Hindlimb muscle (tissue), 1 donor: Measurements from ENCODE around the gene SH2B2. TPM values are rescaled to one million over a fixed set of nuclear protein-coding genes. Genes with fewer than 3 reads are reported as not detected.
"Not testable (repeated sequence)": the region's sequence is repeated elsewhere in the genome, so short reads cannot be mapped to it uniquely, and the experiment has no call there.

Experiments used
- DNase-seq: peaks from one replicate; pipeline ENCODE4 v3.0.0-alpha.2; 2013
- polyA plus RNA-seq: library from polyadenylated mRNA; unstranded; fragments of 120-200 nt; gene quantifications from one replicate; pipeline ENCODE4 v1.2.1, GENCODE V29; 2013; ENCODE audit not compliant: insufficient read length

SH2B2 gene
- polyA plus RNA-seq, 1 donor = 22.2 TPM

GRCh38 chr7:102306916-102307677 is 20.4 kb downstream of the SH2B2 start:
- DNase-seq = no peak

GRCh38 chr7:102310414-102310815 is 23.7 kb downstream of the SH2B2 start:
- no peak for DNase-seq

GRCh38 chr7:102312317-102312716 is 25.6 kb downstream of the SH2B2 start:
- DNase-seq = no peak

DNA sequence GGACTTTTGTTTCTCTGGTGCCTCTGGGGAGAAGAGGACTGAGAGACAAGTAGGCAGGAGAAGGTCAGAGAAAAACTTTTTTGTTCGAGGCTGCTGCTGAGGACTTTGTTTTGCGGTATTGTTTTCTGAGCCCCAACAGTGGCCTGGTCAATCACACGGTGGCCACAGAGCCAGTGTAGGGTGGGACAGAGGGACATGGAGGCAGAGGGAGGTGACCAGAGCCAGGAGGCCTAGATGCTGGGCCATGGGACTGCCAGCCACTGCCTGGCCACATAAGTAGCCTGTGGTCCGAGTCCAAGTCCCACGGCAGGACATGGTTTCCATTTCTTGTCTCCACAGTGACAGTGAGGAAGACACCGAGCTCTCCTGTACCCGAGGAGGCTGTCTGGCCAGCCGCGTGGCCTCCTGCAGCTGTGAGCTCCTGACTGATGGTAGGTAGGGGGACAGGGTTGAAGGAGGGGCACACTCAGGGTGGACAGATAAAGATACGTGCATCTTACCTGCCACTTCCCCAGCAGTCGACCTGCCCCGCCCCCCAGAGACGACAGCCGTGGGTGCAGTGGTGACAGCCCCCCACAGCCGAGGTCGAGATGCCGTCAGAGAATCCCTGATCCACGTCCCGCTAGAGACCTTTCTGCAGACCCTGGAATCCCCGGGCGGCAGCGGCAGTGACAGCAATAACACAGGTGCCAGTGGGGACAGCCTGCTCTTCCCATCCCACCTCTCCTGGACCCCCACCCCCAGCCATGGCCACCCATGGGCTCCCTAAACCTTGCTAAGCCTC is 27.5 kb downstream of the SH2B2 start:
- no peak for DNase-seq

GRCh38 chr7:102317231-102318059 is 30.8 kb downstream of the SH2B2 start:
- no peak for DNase-seq

DNA sequence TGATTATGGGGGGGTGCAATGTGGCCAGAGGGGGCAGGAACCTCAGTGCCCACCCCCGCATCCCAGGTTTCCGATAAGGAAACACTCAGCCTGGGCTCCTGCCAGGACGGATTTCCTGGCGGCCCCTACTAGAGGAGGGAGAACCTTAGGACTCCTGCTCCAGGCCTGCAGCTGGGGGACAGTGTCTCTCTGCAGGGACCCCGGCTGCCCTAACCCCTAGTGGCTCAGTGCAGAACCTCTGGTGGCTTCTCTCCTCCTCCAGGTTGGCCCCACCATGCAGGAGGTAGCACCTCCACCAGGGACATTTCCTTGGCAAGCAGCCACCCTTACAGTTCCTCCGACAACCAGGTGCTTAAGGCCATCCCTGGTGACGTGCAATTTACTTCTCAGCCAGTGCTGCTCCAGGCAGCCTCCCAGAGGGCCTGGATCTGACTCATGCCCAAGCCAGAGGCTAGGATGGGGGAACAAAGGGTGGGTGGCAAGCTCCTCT is 31.9 kb downstream of the SH2B2 start:
- no peak for DNase-seq

GRCh38 chr7:102319671-102320070 is 33.0 kb downstream of the SH2B2 start:
- DNase-seq = no peak

GRCh38 chr7:102320181-102320580 is 33.5 kb downstream of the SH2B2 start:
- DNase-seq = no peak

DNA sequence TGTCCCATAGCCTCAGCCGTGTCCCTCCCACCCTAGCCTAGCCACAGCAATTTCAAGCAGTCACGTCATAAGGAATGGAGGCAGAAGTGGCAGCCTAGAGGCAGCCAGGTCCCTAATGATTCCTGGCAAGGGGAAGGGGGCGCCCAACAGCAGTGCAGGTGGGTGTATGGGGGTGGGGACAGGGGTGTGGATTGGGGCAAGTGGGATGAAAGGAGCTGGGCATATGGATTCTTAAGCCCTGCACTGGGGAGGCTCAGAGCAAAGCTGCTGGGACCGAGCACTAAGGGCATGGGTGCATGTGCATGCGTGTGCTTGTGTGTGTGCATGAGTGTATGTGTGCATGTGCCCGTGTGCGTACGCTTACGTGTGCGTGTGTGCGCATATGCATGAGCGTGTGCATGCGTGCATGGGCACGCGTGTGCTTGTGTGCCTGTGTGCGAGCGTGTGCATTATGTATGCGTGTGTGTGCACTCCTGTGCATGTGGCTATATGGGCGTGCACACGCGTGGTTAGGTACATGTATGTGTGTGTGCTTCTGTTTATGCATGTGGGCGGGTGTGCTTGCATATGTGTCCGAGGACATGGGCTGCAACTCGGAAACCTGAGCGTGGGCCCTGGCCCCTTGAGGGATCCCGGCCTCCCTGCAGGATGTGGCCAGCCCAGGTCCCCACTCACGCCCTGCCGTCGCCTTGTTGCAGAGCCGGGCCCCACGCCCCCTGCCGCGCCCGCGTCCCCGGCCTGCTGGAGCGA is 34.1 kb downstream of the SH2B2 start:
- DNase-seq = no peak

DNA sequence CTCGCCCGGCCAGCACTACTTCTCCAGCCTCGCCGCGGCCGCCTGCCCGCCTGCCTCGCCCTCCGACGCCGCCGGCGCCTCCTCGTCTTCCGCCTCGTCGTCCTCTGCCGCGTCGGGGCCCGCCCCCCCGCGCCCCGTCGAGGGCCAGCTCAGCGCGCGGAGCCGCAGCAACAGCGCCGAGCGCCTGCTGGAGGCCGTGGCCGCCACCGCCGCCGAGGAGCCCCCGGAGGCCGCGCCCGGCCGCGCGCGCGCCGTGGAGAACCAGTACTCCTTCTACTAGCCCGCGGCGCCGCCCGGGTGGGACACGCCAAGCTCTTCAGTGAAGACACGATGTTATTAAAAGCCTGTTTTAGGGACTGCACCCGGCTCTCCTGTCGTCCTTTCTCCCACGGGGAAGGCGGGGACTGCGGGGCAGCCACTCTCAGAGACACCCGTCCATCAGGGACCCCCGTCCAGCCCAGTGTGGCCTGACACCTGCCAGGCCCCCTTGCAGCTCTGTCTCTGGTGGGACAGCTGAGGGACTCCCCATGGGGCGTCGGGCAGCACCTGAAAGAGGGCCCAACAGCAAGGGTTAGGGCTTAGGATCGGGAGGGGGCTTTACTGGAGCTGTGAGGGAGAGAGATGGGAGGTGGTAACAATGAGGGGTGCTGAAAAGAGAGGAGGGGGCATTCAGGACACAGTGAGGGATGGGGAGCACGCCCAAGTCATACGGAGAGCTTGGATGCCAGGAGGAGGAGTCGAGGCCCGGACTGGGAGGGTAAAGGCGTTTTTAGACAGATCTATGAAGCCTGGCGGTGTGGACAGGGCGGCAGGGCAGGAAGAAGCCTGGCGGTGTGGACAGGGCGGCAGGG is 34.9 kb downstream of the SH2B2 start:
- DNase-seq = peak; percentile 28

DNA sequence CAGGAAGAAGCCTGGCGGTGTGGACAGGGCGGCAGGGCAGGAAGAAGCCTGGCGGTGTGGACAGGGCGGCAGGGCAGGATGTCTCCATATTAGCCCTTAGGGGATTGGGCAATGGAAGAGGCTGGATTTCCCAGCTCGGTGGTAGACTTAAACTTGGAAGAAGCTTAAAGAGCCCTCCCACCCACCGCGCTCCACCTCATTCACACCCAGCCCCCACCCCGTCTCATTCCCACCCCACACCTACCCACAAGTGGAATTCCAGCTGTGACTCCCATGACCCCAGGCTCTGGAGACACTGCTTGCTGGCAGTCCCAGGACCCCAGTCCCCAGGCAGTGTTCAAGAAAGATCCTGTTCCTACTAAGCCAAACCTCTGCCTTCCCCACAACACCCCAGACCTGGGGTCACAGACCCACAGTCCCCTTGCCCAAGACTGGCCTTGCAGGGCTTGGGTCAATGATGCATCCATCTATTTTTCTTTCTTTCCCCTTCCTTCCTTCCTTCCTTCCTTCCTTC is 35.6 kb downstream of the SH2B2 start:
- no peak for DNase-seq

- DNase-seq = no peak
These were observed 37.2 kb downstream of the SH2B2 start for GRCh38 chr7:102323914-102324195.

- not testable (repeated sequence) for DNase-seq
These were observed 38.4 kb downstream of the SH2B2 start for GRCh38 chr7:102325106-102325505.

- DNase-seq = no peak
These were observed 39.7 kb downstream of the SH2B2 start for GRCh38 chr7:102326157-102326889.

GRCh38 chr7:102327183-102327582 is 40.5 kb downstream of the SH2B2 start:
- DNase-seq = not testable (repeated sequence)

- DNase-seq = not testable (repeated sequence)
These were observed 42.2 kb downstream of the SH2B2 start for GRCh38 chr7:102328863-102329262.

- DNase-seq = not testable (repeated sequence)
These were observed 42.7 kb downstream of the SH2B2 start for GRCh38 chr7:102329366-102329765.

- DNase-seq = not testable (repeated sequence)
These were observed 44.2 kb downstream of the SH2B2 start for GRCh38 chr7:102330666-102331460.

DNA sequence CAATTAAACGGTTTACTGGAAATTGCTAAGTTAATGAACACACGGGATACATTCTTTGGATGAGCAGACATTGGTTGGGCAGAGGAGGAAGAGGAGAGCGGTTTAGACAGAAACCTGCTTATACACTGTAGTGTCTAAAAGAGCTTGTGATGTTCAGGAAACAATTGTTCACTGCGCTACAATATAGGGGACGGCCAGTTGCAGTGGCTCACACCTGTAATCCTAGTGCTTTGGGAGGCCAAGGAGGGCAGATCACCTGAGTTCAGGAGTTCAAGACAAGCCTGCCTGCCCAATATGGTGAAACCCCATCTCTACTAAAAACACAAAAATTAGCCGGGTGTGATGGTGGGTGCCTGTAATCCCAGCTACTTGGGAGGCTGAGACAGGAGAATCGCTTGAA is 48.9 kb downstream of the SH2B2 start:
- not testable (repeated sequence) for DNase-seq
